Fibroblast of mammary gland (primary cell): ENCODE results near the gene NFIA.

ENCODE experiments used
- DNase-seq: peaks from one replicate; pipeline ENCODE4 v3.0.0-alpha.2; 2010; ENCODE audit warnings: low read depth
- H3K4me3 ChIP-seq: 2 replicates; pipeline ENCODE4 v1.5.1; 2011; ENCODE audit warnings: low read depth, mild to moderate bottlenecking, low read length, moderate library complexity; ENCODE audit not compliant: control insufficient read depth
- TF ChIP-seq, protein P1 (sequence below): conservative IDR thresholded peaks from 2 replicates; pipeline ENCODE4 v1.5.1; 2011; ENCODE audit warnings: low read depth, low read length, inconsistent platforms; ENCODE audit not compliant: control insufficient read depth, insufficient read depth

The NFIA gene

DNA sequence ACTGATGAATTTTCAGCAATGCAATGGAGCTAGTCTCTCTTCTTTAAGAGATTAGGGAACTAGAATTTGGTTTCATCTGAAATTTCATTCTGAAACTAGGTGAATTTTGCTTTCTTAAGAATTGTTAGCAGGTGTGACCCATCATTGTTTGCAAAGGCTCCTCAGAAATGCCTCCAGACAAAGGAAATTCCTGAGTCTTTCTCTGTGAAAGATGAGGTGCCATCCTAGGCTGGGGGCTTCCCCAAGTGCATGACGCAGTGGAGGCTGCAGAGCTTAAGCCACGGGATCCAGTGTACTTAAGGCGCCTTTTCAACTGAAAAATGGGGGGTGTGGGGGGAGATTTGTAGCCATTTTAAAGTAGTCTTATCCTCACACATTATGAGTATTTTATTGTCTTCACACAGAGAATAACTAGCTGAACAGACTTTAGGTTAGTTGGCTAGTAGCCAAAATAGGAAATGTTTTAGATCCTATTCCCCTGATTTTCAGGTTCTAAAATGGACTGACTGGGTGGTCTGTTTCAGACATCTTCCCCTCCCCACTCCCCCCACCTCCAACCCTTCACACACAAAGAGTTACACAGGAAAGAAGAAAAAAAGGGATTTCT, 202.0 kb downstream of the NFIA start:
- TF ChIP-seq, protein P1, sequence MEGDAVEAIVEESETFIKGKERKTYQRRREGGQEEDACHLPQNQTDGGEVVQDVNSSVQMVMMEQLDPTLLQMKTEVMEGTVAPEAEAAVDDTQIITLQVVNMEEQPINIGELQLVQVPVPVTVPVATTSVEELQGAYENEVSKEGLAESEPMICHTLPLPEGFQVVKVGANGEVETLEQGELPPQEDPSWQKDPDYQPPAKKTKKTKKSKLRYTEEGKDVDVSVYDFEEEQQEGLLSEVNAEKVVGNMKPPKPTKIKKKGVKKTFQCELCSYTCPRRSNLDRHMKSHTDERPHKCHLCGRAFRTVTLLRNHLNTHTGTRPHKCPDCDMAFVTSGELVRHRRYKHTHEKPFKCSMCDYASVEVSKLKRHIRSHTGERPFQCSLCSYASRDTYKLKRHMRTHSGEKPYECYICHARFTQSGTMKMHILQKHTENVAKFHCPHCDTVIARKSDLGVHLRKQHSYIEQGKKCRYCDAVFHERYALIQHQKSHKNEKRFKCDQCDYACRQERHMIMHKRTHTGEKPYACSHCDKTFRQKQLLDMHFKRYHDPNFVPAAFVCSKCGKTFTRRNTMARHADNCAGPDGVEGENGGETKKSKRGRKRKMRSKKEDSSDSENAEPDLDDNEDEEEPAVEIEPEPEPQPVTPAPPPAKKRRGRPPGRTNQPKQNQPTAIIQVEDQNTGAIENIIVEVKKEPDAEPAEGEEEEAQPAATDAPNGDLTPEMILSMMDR = no peak
- H3K4me3 ChIP-seq = no peak overlapping the region
- no peak for DNase-seq

DNA sequence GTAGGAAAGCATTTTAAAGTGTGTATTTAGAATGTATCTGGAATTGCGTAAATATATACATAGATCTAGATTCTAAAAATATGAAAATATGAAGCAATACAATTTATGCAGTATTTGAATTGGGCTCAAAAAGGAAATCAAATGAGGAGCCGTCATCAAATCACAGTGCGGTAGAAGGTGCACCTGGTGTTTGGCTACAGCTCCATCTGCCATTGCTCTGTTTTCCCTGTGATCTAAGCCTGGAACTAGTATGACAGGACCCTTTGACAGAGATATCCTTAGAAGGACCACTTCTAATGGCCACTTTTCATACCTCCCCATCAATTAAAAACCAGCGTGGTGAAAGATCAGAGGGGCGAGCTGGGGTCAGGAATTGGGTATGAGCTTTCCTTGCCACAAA, 202.6 kb downstream of the NFIA start:
- TF ChIP-seq, protein P1 = no peak
- no peak for DNase-seq
- H3K4me3 ChIP-seq = no peak overlapping the region

DNA sequence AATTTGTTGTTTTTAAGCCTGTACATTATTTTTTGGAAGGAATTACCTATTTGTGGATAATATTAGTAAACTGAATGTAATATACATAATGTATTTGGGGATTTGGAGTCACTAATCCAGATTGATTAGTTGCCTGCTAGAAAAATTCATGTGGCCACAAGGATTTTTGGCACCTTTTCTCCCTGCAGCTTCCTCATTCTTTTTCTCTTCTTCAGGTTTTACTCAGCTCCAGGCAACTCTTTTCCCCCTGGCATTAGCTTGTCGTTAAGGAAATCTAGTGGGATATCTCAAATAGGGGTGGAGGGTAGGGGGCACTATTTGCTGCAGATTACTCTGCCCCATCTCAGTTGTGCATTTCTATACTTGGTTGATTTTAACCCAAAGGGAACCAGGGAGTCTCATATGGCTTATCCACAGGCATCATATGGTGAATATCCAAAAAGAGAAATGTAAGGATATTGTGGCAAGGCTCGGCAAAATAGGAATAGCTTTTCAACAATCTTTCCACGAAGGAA, 203.1 kb downstream of the NFIA start:
- no peak overlapping the region for H3K4me3 ChIP-seq
- TF ChIP-seq, protein P1 = no peak
- DNase-seq = peak; percentile 15

DNA sequence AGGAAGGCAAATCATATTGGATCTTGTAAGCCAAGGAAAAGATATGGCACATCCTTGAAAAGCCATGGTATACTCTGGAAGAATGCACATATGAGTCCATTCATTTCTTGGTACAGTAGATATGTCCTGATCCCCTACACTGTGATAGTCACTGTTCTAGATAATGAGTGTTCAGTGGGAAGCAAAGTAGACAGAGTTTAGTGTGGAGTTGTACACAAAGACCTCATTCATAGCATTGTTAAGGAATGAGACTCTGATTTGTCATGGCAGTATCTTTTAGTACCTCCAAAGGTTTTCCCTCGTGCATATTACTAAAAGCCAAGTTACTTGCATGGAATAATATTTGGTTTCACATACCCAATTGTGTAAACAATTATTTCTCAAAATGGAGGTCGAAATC, 204.7 kb downstream of the NFIA start:
- peak; percentile 60 for DNase-seq

DNA sequence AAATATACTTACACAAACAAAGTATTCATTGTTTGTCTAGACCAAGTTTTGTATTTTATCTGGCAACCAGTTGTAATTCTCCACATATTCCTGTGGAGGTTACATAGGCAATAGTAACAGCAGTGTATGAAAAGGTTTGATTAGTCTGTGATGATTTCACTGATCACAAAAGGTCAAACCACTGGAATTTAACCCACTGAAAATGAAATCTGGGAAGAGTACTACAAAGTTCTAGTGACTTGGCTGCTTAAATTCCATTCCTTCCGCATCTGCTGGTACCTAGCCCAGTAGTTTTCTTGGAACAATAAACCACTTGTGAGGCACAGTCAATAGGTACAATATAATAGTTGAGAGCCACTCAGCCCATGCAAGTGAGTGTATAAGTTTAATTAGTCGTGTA, 205.4 kb downstream of the NFIA start:
- TF ChIP-seq, protein P1 = no peak
- DNase-seq = peak; percentile 92
- no peak overlapping the region for H3K4me3 ChIP-seq

More for the DNA sequence above, 204.7 kb downstream of the NFIA start:
- H3K4me3 ChIP-seq = no peak overlapping the region
- TF ChIP-seq, protein P1 = no peak

DNA sequence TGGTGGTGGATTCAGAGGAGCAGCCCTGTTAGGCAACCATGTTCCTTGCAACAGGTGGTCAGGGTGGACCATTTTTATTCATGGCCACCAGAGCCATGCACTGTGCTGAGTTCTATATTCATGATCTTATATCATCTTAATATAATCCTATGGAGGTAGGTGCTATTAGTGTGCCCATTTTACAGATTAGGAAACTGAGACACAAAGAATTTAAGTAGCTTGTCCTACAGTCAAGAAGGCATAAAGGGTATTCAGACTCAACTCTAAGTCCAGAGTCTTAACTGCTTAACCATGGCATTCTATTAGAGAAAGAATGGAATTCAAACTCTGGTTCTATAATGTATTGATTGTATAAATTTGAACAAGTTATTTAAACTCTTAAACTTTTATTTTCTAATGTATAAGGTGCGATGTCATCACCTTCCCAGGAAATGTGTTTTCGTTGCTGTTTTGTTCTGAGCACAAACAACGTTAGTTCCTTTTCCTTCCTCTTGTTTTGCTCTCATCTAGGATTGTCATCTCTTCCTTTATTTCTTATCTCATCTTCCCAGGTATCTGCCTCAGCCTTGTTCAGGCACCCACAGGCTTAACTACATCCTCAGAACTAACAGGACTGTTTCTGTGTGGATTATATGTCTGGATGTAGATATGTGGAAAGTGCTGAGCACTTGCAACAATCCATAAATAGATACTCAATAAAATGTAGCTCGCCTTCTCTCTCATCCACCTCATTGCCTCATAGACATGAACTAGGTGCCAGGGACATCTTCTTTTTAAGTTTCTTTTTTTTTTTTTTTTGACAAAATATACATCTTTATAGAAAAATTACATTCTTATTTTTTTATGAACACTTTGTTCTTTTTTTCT, 207.1 kb downstream of the NFIA start:
- TF ChIP-seq, protein P1 = no peak
- DNase-seq = no peak
- no peak overlapping the region for H3K4me3 ChIP-seq
